ENCODE measurements around the gene ATM. TPM values are rescaled to one million over a fixed set of nuclear protein-coding genes. Genes with fewer than 3 reads are reported as not detected.
"Not testable (repeated sequence)": the region's sequence is repeated elsewhere in the genome, so short reads cannot be mapped to it uniquely, and the experiment has no call there.

Gene ATM
- total RNA-seq, 2 donors from 2014 or later: 32.9 to 80.9 TPM

- intact Hi-C loops (cut with DNase I): no loop called here
- H3K27me3 ChIP-seq (replicated peaks; ENCODE audit: insufficient read depth): no peaks in the 10 kb centered on the region
- H3K4me1 ChIP-seq (replicated peaks): no peaks in the 10 kb centered on the region
- no peak for TF ChIP-seq POLR2AphosphoS5 (IDR thresholded peaks at IDR 0.05)
- no peak for TF ChIP-seq POLR2A (IDR thresholded peaks at IDR 0.05)
- no peak for TF ChIP-seq CTCF (IDR thresholded peaks at IDR 0.05)
- H3K36me3 ChIP-seq: no peaks in the 10 kb centered on the region
- WGBS: 98% methylated on average over 3 of the region's 3 CpGs
- H3K27ac ChIP-seq: no peak overlapping the region
- no peaks in the 10 kb centered on the region for H3K9me3 ChIP-seq
- no peak overlapping the region for H3K4me3 ChIP-seq
- no peak for DNase-seq (ENCODE audit: low spot score)
These were observed 46.7 kb downstream of the ATM start for GRCh38 chr11:108269583-108269982.

GRCh38 chr11:108276985-108277616 lies 54.2 kb downstream of the ATM start:
- 91% methylated on average over 13 of the region's 13 CpGs for WGBS
- H3K9me3 ChIP-seq; H3K36me3 ChIP-seq; H3K4me3 ChIP-seq; H3K4me1 ChIP-seq (replicated peaks); H3K27me3 ChIP-seq (replicated peaks; ENCODE audit: insufficient read depth); intact Hi-C loops (cut with DNase I); H3K27ac ChIP-seq; DNase-seq (ENCODE audit: low spot score): not testable (repeated sequence)

GRCh38 chr11:108278546-108278945 lies 55.7 kb downstream of the ATM start:
- no peak for DNase-seq (ENCODE audit: low spot score)
- intact Hi-C loops (cut with DNase I): no loop called here
- Histone ChIP-seq H3K9me3 (no peaks in the 10 kb centered on the region), H3K4me3 (no peak overlapping the region), H3K27ac (no peak overlapping the region), H3K4me1 (replicated peaks) (no peaks in the 10 kb centered on the region), H3K27me3 (replicated peaks; ENCODE audit: insufficient read depth) (no peaks in the 10 kb centered on the region), H3K36me3 (no peaks in the 10 kb centered on the region)
- 43% methylated on average over 4 of the region's 4 CpGs for WGBS
- TF ChIP-seq CTCF (IDR thresholded peaks at IDR 0.05) (no peak), POLR2A (IDR thresholded peaks at IDR 0.05) (no peak), POLR2AphosphoS5 (IDR thresholded peaks at IDR 0.05) (no peak)

GRCh38 chr11:108278954-108279353 lies 56.1 kb downstream of the ATM start:
- no peak for DNase-seq (ENCODE audit: low spot score)
- no peaks in the 10 kb centered on the region for H3K4me1 ChIP-seq (replicated peaks)
- TF ChIP-seq POLR2AphosphoS5 (IDR thresholded peaks at IDR 0.05): no peak
- no peak overlapping the region for H3K4me3 ChIP-seq
- intact Hi-C loops (cut with DNase I): no loop called here
- 40% methylated on average over 4 of the region's 4 CpGs for WGBS
- no peaks in the 10 kb centered on the region for H3K36me3 ChIP-seq
- H3K9me3 ChIP-seq: no peaks in the 10 kb centered on the region
- H3K27me3 ChIP-seq (replicated peaks; ENCODE audit: insufficient read depth): no peaks in the 10 kb centered on the region
- H3K27ac ChIP-seq: no peak overlapping the region

- no peak for DNase-seq (ENCODE audit: low spot score)
- TF ChIP-seq POLR2A (IDR thresholded peaks at IDR 0.05) (no peak), CTCF (IDR thresholded peaks at IDR 0.05) (no peak), POLR2AphosphoS5 (IDR thresholded peaks at IDR 0.05) (no peak)
- Histone ChIP-seq H3K36me3 (no peaks in the 10 kb centered on the region), H3K27ac (no peak overlapping the region), H3K27me3 (replicated peaks; ENCODE audit: insufficient read depth) (no peaks in the 10 kb centered on the region), H3K4me3 (no peak overlapping the region), H3K9me3 (no peaks in the 10 kb centered on the region), H3K4me1 (replicated peaks) (no peaks in the 10 kb centered on the region)
- 100% methylated on average over 1 of the region's 1 CpG for WGBS
- intact Hi-C loops (cut with DNase I): no loop called here
These were observed 63.5 kb downstream of the ATM start for GRCh38 chr11:108286370-108286769.

GRCh38 chr11:108286956-108287355 lies 64.1 kb downstream of the ATM start:
- H3K27me3 ChIP-seq (replicated peaks; ENCODE audit: insufficient read depth): no peaks in the 10 kb centered on the region
- no peaks in the 10 kb centered on the region for H3K36me3 ChIP-seq
- 96% methylated on average over 3 of the region's 3 CpGs for WGBS
- H3K9me3 ChIP-seq: no peaks in the 10 kb centered on the region
- H3K27ac ChIP-seq: no peak overlapping the region
- intact Hi-C loops (cut with DNase I): no loop called here
- no peak for DNase-seq (ENCODE audit: low spot score)
- TF ChIP-seq POLR2AphosphoS5 (IDR thresholded peaks at IDR 0.05) (no peak), CTCF (IDR thresholded peaks at IDR 0.05) (no peak), POLR2A (IDR thresholded peaks at IDR 0.05) (no peak)
- no peaks in the 10 kb centered on the region for H3K4me1 ChIP-seq (replicated peaks)
- H3K4me3 ChIP-seq: no peak overlapping the region

GRCh38 chr11:108289066-108289465 lies 66.2 kb downstream of the ATM start:
- H3K4me1 ChIP-seq (replicated peaks); H3K27me3 ChIP-seq (replicated peaks; ENCODE audit: insufficient read depth); H3K4me3 ChIP-seq; H3K27ac ChIP-seq; H3K36me3 ChIP-seq; DNase-seq (ENCODE audit: low spot score); intact Hi-C loops (cut with DNase I); H3K9me3 ChIP-seq: not testable (repeated sequence)
